ENCODE data around the gene SKIC8. TPM values are rescaled to one million over a fixed set of nuclear protein-coding genes. Genes with fewer than 3 reads are reported as not detected.

SKIC8 gene
- total and polyA plus RNA-seq, 8 donors = 22.2 to 119 (median 53.9) TPM

- WGBS, 5 donors = 48 to 53% (median 49%) methylated on average over 6 of the region's 6 CpGs
- intact Hi-C loops (cut with DNase I; ENCODE audit: low total_unique reads) = no loop called here
- Histone ChIP-seq H3K4me1 (peaks cover 0 to 9% (median 2%) of the 10 kb centered on the region in 4 donors), H3K27me3 (peaks cover 0 to 61% (median 8%) of the 10 kb centered on the region in 3 donors), H3K4me3 (no peak overlapping the region), H3K36me3 (no peaks in the 10 kb centered on the region), H3K27ac (no peak overlapping the region), H3K9me3 (no peaks in the 10 kb centered on the region)
- peak in 1 of 2 donors; percentile 9 for DNase-seq
- TF ChIP-seq CTCF (IDR thresholded peaks at IDR 0.05) (no peak), POLR2AphosphoS5 (IDR thresholded peaks at IDR 0.05) (no peak), EP300 (IDR thresholded peaks at IDR 0.05) (no peak), POLR2A (IDR thresholded peaks at IDR 0.05) (no peak)
Observed at GRCh38 chr15:78307976-78308375, 8.6 kb upstream of the SKIC8 start.

GRCh38 chr15:78306176-78306774 is 6.9 kb upstream of the SKIC8 start:
- DNase-seq = no peak
- H3K4me1 ChIP-seq = peaks cover 0 to 9% (median 2%) of the 10 kb centered on the region in 4 donors
- peaks cover 0 to 59% (median 8%) of the 10 kb centered on the region in 3 donors for H3K27me3 ChIP-seq
- WGBS, 5 donors = 71 to 83% (median 73%) methylated on average over 3 of the region's 3 CpGs
- H3K27ac ChIP-seq = no peak overlapping the region
- H3K4me3 ChIP-seq = no peak overlapping the region
- no peaks in the 10 kb centered on the region for H3K9me3 ChIP-seq
- H3K36me3 ChIP-seq = no peaks in the 10 kb centered on the region
- TF ChIP-seq EP300 (IDR thresholded peaks at IDR 0.05) (no peak), CTCF (IDR thresholded peaks at IDR 0.05) (no peak), POLR2A (IDR thresholded peaks at IDR 0.05) (no peak), POLR2AphosphoS5 (IDR thresholded peaks at IDR 0.05) (no peak)
- intact Hi-C loops (cut with DNase I; ENCODE audit: low total_unique reads) = no loop called here

GRCh38 chr15:78304216-78305066 is 5.0 kb upstream of the SKIC8 start:
- no peak overlapping the region for H3K4me3 ChIP-seq
- peak in 1 of 2 donors; percentile 20 for DNase-seq
- H3K36me3 ChIP-seq = no peaks in the 10 kb centered on the region
- TF ChIP-seq CTCF (IDR thresholded peaks at IDR 0.05) (no peak), POLR2AphosphoS5 (IDR thresholded peaks at IDR 0.05) (no peak), EP300 (IDR thresholded peaks at IDR 0.05) (no peak), POLR2A (IDR thresholded peaks at IDR 0.05) (no peak)
- intact Hi-C loops (cut with DNase I; ENCODE audit: low total_unique reads) = no loop called here
- no peaks in the 10 kb centered on the region for H3K9me3 ChIP-seq
- H3K27me3 ChIP-seq = peaks cover 0 to 57% (median 8%) of the 10 kb centered on the region in 3 donors
- WGBS, 5 donors = 72 to 84% (median 80%) methylated on average over 7 to 9 of the region's 9 CpGs
- H3K27ac ChIP-seq = no peak overlapping the region
- H3K4me1 ChIP-seq = peaks cover 0 to 14% (median 2%) of the 10 kb centered on the region in 4 donors

GRCh38 chr15:78302579-78303312 is 3.3 kb upstream of the SKIC8 start:
- Histone ChIP-seq H3K36me3 (no peaks in the 10 kb centered on the region), H3K4me1 (peaks cover 7 to 20% (median 14%) of the 10 kb centered on the region in 4 donors), H3K27me3 (peaks cover 0 to 40% (median 8%) of the 10 kb centered on the region in 3 donors), H3K27ac (no peak overlapping the region), H3K4me3 (no peak overlapping the region), H3K9me3 (no peaks in the 10 kb centered on the region)
- DNase-seq = no peak
- 69 to 74% (median 70%) methylated on average over 5 of the region's 5 CpGs for WGBS, 5 donors
- intact Hi-C loops (cut with DNase I; ENCODE audit: low total_unique reads) = no loop called here
- TF ChIP-seq POLR2A (IDR thresholded peaks at IDR 0.05) (no peak), EP300 (IDR thresholded peaks at IDR 0.05) (no peak), CTCF (IDR thresholded peaks at IDR 0.05) (no peak), POLR2AphosphoS5 (IDR thresholded peaks at IDR 0.05) (no peak)

All from stomach (tissue), 9 donors.